K562 (cell line): ENCODE data around the gene RPS10. TPM values are rescaled to one million over a fixed set of nuclear protein-coding genes. Genes with fewer than 3 reads are reported as not detected.

ENCODE experiments used
- FOSL1 ChIP-seq: fragments of 200-800 bp; sonication (Bioruptor generic); conservative IDR thresholded peaks from 2 replicates; pipeline ENCODE4 v1.6.1; 2016; ENCODE audit warnings: missing genetic modification characterization, missing compliant biosample characterization
- JUND ChIP-seq, 2 experiments: IDR thresholded peaks; 2 replicates in 1 of 2; 3 replicates in 1 of 2; pipeline ENCODE4 v1.6.1; 2011; ENCODE audit warnings: borderline replicate concordance in 2 of 2, low read depth in 2 of 2, low read length in 2 of 2, improper control_type of control experiment in 1 of 2, missing biosample characterization in 1 of 2, missing genetic modification characterization in 1 of 2, missing genetic modification reagents in 1 of 2
- MAX ChIP-seq: sonication (generic); formaldehyde crosslinking; IDR thresholded peaks from 2 replicates; pipeline ENCODE4 v1.9.0; 2022; ENCODE audit warnings: mild to moderate bottlenecking, missing genetic modification reagents
- MGA ChIP-seq: fragments of 450-650 bp; IDR thresholded peaks from 2 replicates; pipeline ENCODE4 v1.6.1; 2016; ENCODE audit warnings: mild to moderate bottlenecking, moderate library complexity
- ZFX ChIP-seq: sonication (generic); formaldehyde crosslinking; IDR thresholded peaks from 2 replicates; pipeline ENCODE4 v1.8.0; 2022; ENCODE audit warnings: mild to moderate bottlenecking, missing genetic modification reagents, moderate library complexity
- polyA plus RNA-seq, 8 experiments: library from polyadenylated mRNA; depleted of rRNA in 4 of 8; stranded (reverse) in 5 of 8; unstranded in 3 of 8; fragments of >200 nt; fragmentation: Nextera tagmentation in 2 of 8; fragmentation: Illumina TruSeq in 1 of 8; extraction: Ambion mirVana in 2 of 8; extraction: Trizol in 1 of 8; gene quantifications; 2 replicates each; pipeline versions ENCODE4 v1.2.1 to v1.2.3, GENCODE V29; 2011 to 2014; ENCODE audit warnings: inconsistent platforms in 1 of 8, missing spikeins in 1 of 8
- total RNA-seq, 7 experiments: library from RNA; depleted of rRNA in 6 of 7; stranded (reverse); fragments of >200 nt in 6 of 7; fragmentation: Illumina TruSeq in 2 of 7; extraction: Trizol in 2 of 7; gene quantifications; 2 replicates each; pipeline versions ENCODE4 v1.2.1 to v1.2.3, GENCODE V29; 2011 to 2021; ENCODE audit warnings: low replicate concordance in 1 of 7
- TF ChIP-seq, protein P1 (sequence below): fragments of 450-650 bp; IDR thresholded peaks from 2 replicates; pipeline ENCODE4 v1.7.1; 2018; ENCODE audit warnings: mild to moderate bottlenecking, low read depth; ENCODE audit not compliant: partially characterized antibody
- TF ChIP-seq, protein P2 (sequence below), 2 experiments: fragments of 450-650 bp; conservative IDR thresholded peaks; 2 replicates each; pipeline ENCODE4 v1.6.1; 2017; ENCODE audit warnings: mild to moderate bottlenecking in 2 of 2, moderate library complexity in 2 of 2
- TF ChIP-seq, protein P3 (sequence below): IDR thresholded peaks from 2 replicates; pipeline ENCODE4 v1.6.1; 2014; ENCODE audit warnings: antibody characterized with exemption

RPS10 gene
- total and polyA plus RNA-seq, 9 of the 15 experiments (the other 6 are each of a cell fraction or from before 2014, with no cell fraction given) = 2,680 to 5,251 (median 3,876) TPM

GRCh38 chr6:34472425-34472824 is 46.6 kb upstream of the RPS10 start (continued):
- TF ChIP-seq ZFX (CRISPR knock-in tag) (no peak; the same call in 1 of the 2 replicates), FOSL1 (tag) (peak; percentile 67), MGA (peak; percentile 77), JUND (IDR thresholded peaks at IDR 0.05; ENCODE audit: borderline replicate concordance, low read depth, low read length) (0 out of 2 replicates have a peak, but pooled peaks have one; percentile 26), JUND (tag; IDR thresholded peaks at IDR 0.05; ENCODE audit: borderline replicate concordance, low read depth, low read length) (no peak), MAX (CRISPR knock-in tag) (peak; percentile 39; the same call in 1 of the 2 replicates)
- TF ChIP-seq, protein P1, sequence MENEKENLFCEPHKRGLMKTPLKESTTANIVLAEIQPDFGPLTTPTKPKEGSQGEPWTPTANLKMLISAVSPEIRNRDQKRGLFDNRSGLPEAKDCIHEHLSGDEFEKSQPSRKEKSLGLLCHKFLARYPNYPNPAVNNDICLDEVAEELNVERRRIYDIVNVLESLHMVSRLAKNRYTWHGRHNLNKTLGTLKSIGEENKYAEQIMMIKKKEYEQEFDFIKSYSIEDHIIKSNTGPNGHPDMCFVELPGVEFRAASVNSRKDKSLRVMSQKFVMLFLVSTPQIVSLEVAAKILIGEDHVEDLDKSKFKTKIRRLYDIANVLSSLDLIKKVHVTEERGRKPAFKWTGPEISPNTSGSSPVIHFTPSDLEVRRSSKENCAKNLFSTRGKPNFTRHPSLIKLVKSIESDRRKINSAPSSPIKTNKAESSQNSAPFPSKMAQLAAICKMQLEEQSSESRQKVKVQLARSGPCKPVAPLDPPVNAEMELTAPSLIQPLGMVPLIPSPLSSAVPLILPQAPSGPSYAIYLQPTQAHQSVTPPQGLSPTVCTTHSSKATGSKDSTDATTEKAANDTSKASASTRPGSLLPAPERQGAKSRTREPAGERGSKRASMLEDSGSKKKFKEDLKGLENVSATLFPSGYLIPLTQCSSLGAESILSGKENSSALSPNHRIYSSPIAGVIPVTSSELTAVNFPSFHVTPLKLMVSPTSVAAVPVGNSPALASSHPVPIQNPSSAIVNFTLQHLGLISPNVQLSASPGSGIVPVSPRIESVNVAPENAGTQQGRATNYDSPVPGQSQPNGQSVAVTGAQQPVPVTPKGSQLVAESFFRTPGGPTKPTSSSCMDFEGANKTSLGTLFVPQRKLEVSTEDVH = no peak
- TF ChIP-seq, protein P2, sequence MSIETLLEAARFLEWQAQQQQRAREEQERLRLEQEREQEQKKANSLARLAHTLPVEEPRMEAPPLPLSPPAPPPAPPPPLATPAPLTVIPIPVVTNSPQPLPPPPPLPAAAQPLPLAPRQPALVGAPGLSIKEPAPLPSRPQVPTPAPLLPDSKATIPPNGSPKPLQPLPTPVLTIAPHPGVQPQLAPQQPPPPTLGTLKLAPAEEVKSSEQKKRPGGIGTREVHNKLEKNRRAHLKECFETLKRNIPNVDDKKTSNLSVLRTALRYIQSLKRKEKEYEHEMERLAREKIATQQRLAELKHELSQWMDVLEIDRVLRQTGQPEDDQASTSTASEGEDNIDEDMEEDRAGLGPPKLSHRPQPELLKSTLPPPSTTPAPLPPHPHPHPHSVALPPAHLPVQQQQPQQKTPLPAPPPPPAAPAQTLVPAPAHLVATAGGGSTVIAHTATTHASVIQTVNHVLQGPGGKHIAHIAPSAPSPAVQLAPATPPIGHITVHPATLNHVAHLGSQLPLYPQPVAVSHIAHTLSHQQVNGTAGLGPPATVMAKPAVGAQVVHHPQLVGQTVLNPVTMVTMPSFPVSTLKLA (conservative IDR thresholded peaks at IDR 0.05) = 0 out of 4 replicates have a peak, but pooled peaks of 1 of the 2 experiments have one; percentile 20
- TF ChIP-seq, protein P3, sequence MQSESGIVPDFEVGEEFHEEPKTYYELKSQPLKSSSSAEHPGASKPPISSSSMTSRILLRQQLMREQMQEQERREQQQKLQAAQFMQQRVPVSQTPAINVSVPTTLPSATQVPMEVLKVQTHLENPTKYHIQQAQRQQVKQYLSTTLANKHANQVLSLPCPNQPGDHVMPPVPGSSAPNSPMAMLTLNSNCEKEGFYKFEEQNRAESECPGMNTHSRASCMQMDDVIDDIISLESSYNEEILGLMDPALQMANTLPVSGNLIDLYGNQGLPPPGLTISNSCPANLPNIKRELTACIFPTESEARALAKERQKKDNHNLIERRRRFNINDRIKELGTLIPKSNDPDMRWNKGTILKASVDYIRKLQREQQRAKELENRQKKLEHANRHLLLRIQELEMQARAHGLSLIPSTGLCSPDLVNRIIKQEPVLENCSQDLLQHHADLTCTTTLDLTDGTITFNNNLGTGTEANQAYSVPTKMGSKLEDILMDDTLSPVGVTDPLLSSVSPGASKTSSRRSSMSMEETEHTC = 0 out of 2 replicates have a peak, but pooled peaks have one; percentile 46
